Right ventricle myocardium superior (tissue), 1 donor: ENCODE data around the gene YIPF4. TPM values are rescaled to one million over a fixed set of nuclear protein-coding genes. Genes with fewer than 3 reads are reported as not detected.
"Not testable (repeated sequence)": the region's sequence is repeated elsewhere in the genome, so short reads cannot be mapped to it uniquely, and the experiment has no call there.

Experiments
- ATAC-seq: fragments of 200-7000 bp; cut with Tn5 transposase; one replicate; pipeline ENCODE4 v1.9.1; 2020; ENCODE audit warnings: mild to moderate bottlenecking; ENCODE audit not compliant: poor library complexity
- DNase-seq: peaks from one replicate; pipeline ENCODE4 v3.0.0-alpha.2; 2020
- intact Hi-C: fragments of 100-400 bp; cut with DNase I; formaldehyde crosslinking; loops from one replicate; pipeline ENCODE4 v1.11.2; 2022
- total RNA-seq: library from RNA; stranded (reverse); fragmentation: NEBNext Ultra II Directional; extraction: Animal tissue kit (Norgen Biotek cat#: 25700); gene quantifications from one replicate; pipeline ENCODE4 v1.2.1, GENCODE V29; 2021
- donor health status: DM: no; HTN: yes; CAD: no; lungs with severe emphysema.

Gene YIPF4
- total RNA-seq, 1 donor from 2014 or later, result 67.5 TPM

GRCh38 chr2:32357318-32358110 lies 79.8 kb downstream of the YIPF4 start:
- intact Hi-C loops, result no loop called here
- DNase-seq (peak; percentile 61), ATAC-seq (peak; percentile 5)

GRCh38 chr2:32358111-32358482 lies 80.4 kb downstream of the YIPF4 start:
- ATAC-seq (no peak), DNase-seq (no peak)
- intact Hi-C loops, result no loop called here

DNA sequence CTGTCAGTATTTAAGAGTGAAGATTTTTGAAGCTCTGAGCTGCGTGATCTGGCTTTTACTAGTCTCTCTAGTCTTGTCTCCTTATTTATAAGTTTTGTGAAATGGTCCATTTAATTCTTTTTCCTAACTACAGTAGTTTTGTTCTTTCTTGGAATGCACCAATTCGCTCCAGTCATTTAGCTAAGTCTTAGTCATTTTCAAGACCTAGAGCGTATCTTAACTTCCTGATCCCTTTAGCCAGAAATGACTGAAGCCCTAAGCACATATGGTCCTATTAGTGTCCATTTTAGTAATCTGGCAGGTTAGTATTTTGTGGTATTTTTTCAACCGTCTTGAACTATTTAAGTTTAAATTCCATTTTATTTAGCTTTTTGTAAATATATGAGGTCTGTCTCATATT lies 82.7 kb downstream of the YIPF4 start:
- DNase-seq, result no peak
- ATAC-seq, result no peak
- intact Hi-C loops, result no loop called here

DNA sequence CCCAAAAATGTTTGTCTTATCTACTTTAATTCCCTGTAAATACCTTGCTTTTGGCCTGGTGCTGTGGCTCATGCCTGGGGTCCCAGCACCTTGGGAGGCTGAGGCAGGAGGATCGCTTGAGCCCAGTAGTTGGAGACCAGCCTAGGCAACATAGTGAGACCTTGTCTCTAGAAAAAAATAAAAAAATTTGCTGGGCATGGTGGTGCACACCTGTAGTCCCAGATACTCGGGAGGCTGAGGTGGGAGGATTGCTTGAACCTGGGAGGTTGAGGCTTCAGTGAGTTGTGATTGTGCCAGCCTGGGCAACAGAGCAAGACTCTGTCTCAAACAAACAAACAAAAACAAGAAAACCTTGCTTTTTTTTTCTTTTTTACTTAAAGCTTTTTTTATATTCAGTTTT lies 85.3 kb downstream of the YIPF4 start:
- intact Hi-C loops, DNase-seq, ATAC-seq: not testable (repeated sequence)

DNA sequence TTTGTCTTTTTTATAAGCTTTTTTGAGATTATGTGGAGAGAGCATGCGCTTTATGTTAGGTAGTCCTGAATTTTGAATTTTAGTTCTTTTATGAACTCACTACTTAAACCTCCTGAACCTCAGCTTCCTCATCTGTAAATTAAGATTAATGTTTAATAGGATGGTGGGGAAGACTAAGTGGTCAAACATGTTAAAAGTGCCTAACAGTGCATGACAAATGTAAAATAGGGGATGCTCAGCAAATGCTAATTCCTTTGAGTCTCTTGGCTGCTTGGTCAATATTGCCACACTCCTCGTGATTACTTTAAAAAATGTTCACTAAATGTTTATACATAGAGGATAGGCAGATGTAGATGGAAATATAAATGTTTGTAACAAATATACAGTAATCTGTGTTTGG lies 85.9 kb downstream of the YIPF4 start:
- ATAC-seq (no peak), DNase-seq (no peak)
- intact Hi-C loops, result no loop called here

GRCh38 chr2:32364290-32364689 lies 86.6 kb downstream of the YIPF4 start:
- DNase-seq, intact Hi-C loops: not testable (repeated sequence)

DNA sequence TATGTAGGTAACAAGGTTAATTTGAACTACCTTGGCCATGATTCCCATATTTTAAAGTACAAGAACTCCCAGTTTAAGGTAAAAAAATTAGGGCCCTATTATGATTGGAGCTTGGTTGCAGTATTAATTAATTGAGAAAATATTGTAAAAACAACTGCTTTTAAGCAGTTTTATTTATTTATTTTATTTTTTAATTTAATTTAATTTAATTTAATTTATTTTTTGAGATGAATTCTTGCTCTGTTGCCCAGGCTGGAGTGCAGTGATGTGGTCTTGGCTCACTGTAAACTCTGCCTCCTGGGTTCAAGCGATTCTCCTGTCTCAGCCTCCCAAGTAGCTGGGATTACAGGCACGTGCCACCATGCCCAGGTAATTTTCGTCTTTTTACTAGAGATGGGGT lies 88.0 kb downstream of the YIPF4 start:
- intact Hi-C loops, DNase-seq, ATAC-seq: not testable (repeated sequence)

More at GRCh38 chr2:32364290-32364689, 86.6 kb downstream of the YIPF4 start:
- ATAC-seq, result not testable (repeated sequence)

Other genes with a start within 250 kb of the YIPF4 start
- 42.3 TPM for gene DPY30, start 238.1 kb upstream of the YIPF4 start, total RNA-seq
- 10.7 TPM for gene SPAST, start 214.3 kb upstream of the YIPF4 start, total RNA-seq
- 14.2 TPM for gene SLC30A6, start 112.0 kb upstream of the YIPF4 start, total RNA-seq
- 1.1 TPM for gene NLRC4, start 13.0 kb upstream of the YIPF4 start, total RNA-seq
- gene BIRC6, start 79.1 kb downstream of the YIPF4 start, total RNA-seq, result 32.9 TPM